ENCODE data around the gene PCDH9. TPM values are rescaled to one million over a fixed set of nuclear protein-coding genes. Genes with fewer than 3 reads are reported as not detected.

Gene PCDH9
- total and polyA plus RNA-seq, 2 of the 4 experiments (the other 2 are of a cell fraction), result 2.2 to 10.2 TPM

- H3K4me2 ChIP-seq (ENCODE audit: low read depth, low read length), result no peak overlapping the region
- CTCF ChIA-PET, result no interaction called here
- H3K27me3 ChIP-seq (ENCODE audit: control insufficient read depth, insufficient read depth, low read length), result no peaks in the 10 kb centered on the region
- H2BK20ac ChIP-seq (ENCODE audit: low read depth, low read length), result no peak overlapping the region
- H3K14ac ChIP-seq (replicated peaks; ENCODE audit: low read depth, low read length), result no peak overlapping the region
- H3K9me3 ChIP-seq (ENCODE audit: control insufficient read depth, insufficient read depth, low read length), result no peaks in the 10 kb centered on the region
- intact Hi-C loops (cut with micrococcal nuclease), result no loop called here
- dilution Hi-C loops (cut with HindIII; ENCODE audit: low sequenced_read_pairs, unreplicated experiment), result no loop called here
- POLR2A ChIA-PET (ENCODE audit: unreplicated experiment), result no interaction called here
- in situ Hi-C loops (cut with MboI; ENCODE audit: low sequenced_read_pairs), result no loop called here
- no peak overlapping the region for H4K91ac ChIP-seq (ENCODE audit: insufficient read depth, low read depth, low read length)
- H3K18ac ChIP-seq (ENCODE audit: low read depth, low read length), result no peak overlapping the region
- H3K56ac ChIP-seq (ENCODE audit: extremely low read depth, insufficient read depth, low read length), result no peak overlapping the region
- no peak overlapping the region for H4K8ac ChIP-seq (ENCODE audit: low read depth in 2 of 2, low read length in 2 of 2)
- no peak for ATAC-seq (ENCODE audit: low read depth)
- TF ChIP-seq SMC3 (IDR thresholded peaks at IDR 0.05; ENCODE audit: low read depth, low read length), result no peak
- no peak for TF ChIP-seq RFX5 (IDR thresholded peaks at IDR 0.05; ENCODE audit: low read depth, low read length)
- TF ChIP-seq CEBPB (IDR thresholded peaks at IDR 0.05; ENCODE audit: low read depth, low read length), result no peak
- TF ChIP-seq MXI1 (IDR thresholded peaks at IDR 0.05; ENCODE audit: borderline replicate concordance, low read depth, low read length), result no peak
- no peak for TF ChIP-seq POLR2A (IDR thresholded peaks at IDR 0.05; ENCODE audit: low read depth, low read length)
- no peak for TF ChIP-seq RCOR1 (IDR thresholded peaks at IDR 0.05; ENCODE audit: insufficient replicate concordance, low read length)
- no peak for TF ChIP-seq RAD21 (IDR thresholded peaks at IDR 0.05; ENCODE audit: low read length)
- no peak overlapping the region for H3K23ac ChIP-seq (ENCODE audit: low read depth, low read length)
- H3K27ac ChIP-seq (ENCODE audit: insufficient read depth, low read length), result no peak overlapping the region
- H3K4me1 ChIP-seq (ENCODE audit: control insufficient read depth, insufficient read depth, low read length), result no peaks in the 10 kb centered on the region
- no peaks in the 10 kb centered on the region for H4K20me1 ChIP-seq (ENCODE audit: insufficient read depth, low read length)
- no peaks in the 10 kb centered on the region for H3K9me1 ChIP-seq (ENCODE audit: insufficient read depth, low read length)
- no peak overlapping the region for H2AFZ ChIP-seq (replicated peaks; ENCODE audit: low read length, poor library complexity)
- no peak overlapping the region for H4K5ac ChIP-seq (ENCODE audit: low read depth, low read length)
- H3K9ac ChIP-seq (ENCODE audit: low read depth, low read length), result no peak overlapping the region
- no peaks in the 10 kb centered on the region for H3K36me3 ChIP-seq (ENCODE audit: control insufficient read depth, insufficient read depth, low read length)
- H2AK9ac ChIP-seq (replicated peaks; ENCODE audit: low read depth, low read length, poor library complexity), result no peak overlapping the region
- H2BK120ac ChIP-seq (ENCODE audit: low read depth, low read length), result no peak overlapping the region
- H3K4ac ChIP-seq (ENCODE audit: low read depth, low read length), result no peak overlapping the region
- WGBS, 2 experiments (ENCODE audit: extremely low coverage in 2 of 2, insufficient read length in 1 of 2), result 100% methylated on average over 2 of the region's 9 CpGs; no CpG with 5 or more reads in 1 of the 2 experiments
- H2BK15ac ChIP-seq (ENCODE audit: low read depth, low read length), result no peak overlapping the region
- H2BK5ac ChIP-seq (ENCODE audit: low read depth, low read length, poor library complexity, severe bottlenecking), result no peak overlapping the region
- BruUV-seq (replicated peaks), result no TSS peak
- H3K79me1 ChIP-seq (ENCODE audit: low read depth in 1 of 2, low read length in 2 of 2), result no peaks in the 10 kb centered on the region
- no peak overlapping the region for H2AK5ac ChIP-seq (ENCODE audit: low read depth, low read length)
- no peak for DNase-seq
- H3K4me3 ChIP-seq (ENCODE audit: insufficient read depth, low read depth, low read length), result no peak overlapping the region
Observed at GRCh38 chr13:66483712-66484111, 746.4 kb downstream of the PCDH9 start.

Data from IMR-90 (cell line).